ENCODE measurements around the gene CAPZA1.
A peak's percentile ranks its signal among the peaks of the same experiment; 100 is the strongest.

Gene CAPZA1

GRCh38 chr1:112697781-112698201, 78.2 kb downstream of the CAPZA1 start:
- Histone ChIP-seq H2BK120ac (ENCODE audit: insufficient read depth, low read length, poor library complexity) (no peak overlapping the region), H3K79me2 (ENCODE audit: control insufficient read depth, insufficient read depth, low read length, poor library complexity) (peaks cover 3% of the 10 kb centered on the region), H3K23ac (ENCODE audit: low read length) (no peak overlapping the region), H2AFZ (ENCODE audit: insufficient read depth, low read length, poor library complexity) (no peak overlapping the region), H4K91ac (ENCODE audit: low read depth, low read length) (no peak overlapping the region), H3K4me1 (ENCODE audit: control insufficient read depth in 1 of 2, insufficient read depth in 2 of 2, low read length in 2 of 2) (peaks cover 39% of the 10 kb centered on the region in 2 experiments), H3K36me3 (ENCODE audit: control insufficient read depth in 1 of 2, insufficient read depth in 2 of 2, low read length in 2 of 2) (peaks cover 65 to 75% of the 10 kb centered on the region in 2 experiments), H2AK5ac (ENCODE audit: low read length) (no peak overlapping the region), H3K4me3 (ENCODE audit: low read depth, low read length) (no peak overlapping the region), H4K12ac (ENCODE audit: low read depth, low read length) (no peak overlapping the region), H3K79me1 (ENCODE audit: low read length) (peaks cover 13% of the 10 kb centered on the region), H3K27ac (ENCODE audit: low read depth, low read length) (no peak overlapping the region), H2BK5ac (ENCODE audit: low read depth, low read length, poor library complexity) (no peak overlapping the region), H2BK12ac (ENCODE audit: low read length) (no peak overlapping the region), H3K9me3 (ENCODE audit: insufficient read depth, low read depth, low read length) (no peaks in the 10 kb centered on the region), H3K27me3 (ENCODE audit: insufficient read depth, low read length) (no peaks in the 10 kb centered on the region), H3K4ac (ENCODE audit: low read depth, low read length) (no peak overlapping the region), H3K14ac (ENCODE audit: low read length) (no peak overlapping the region), H3K18ac (ENCODE audit: low read length) (no peak overlapping the region), H4K8ac (ENCODE audit: low read depth, low read length) (no peak overlapping the region), H3K9ac (ENCODE audit: low read length) (no peak overlapping the region), H3K4me2 (ENCODE audit: low read length) (no peak overlapping the region)
- DNase-seq: no peak
- WGBS (ENCODE audit: extremely low coverage, insufficient coverage, insufficient read length): no CpG with 5 or more reads among the region's 9 CpGs

DNA sequence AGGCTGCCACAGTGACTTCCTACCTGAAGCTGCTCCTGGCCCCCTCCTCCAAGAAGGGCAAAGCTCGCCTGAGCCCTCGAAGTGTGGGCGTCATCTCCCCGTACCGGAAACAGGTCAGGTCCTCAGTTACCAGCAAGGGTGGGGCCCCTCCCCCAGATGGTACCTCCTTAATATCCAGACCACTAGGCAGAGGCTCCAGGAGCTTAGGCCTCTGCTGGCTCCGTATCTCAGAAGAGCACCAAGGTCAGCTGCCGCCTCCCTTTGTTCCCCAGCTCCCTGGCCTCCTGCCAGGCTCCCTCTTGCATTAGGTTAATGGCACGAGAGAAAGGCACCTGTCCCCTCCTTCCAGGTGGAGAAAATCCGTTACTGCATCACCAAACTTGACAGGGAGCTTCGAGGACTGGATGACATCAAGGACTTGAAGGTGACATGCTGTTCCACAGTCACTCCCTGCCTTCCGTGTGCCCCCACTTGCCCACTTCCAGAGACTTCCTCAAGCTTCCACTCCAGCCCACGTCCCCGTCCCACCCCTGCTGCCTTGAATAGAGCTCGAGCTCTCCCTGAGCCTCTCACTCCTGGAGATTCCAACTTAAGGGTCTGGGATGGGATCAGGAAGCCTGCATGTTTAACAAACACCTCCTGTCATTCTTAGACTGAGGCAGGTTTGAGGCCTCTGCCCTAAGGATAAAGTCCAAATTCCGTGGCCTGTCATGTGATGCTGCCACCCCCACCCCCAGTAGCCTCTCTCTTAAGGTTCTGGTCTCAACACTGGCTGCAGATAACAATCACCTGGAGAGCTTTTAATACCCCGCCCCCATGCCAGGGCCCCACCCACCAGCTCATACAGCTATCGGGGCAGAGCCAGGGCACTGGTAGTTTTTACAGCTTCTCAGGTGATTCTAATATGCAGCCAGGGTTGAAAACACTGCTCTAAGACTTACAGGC, 79.0 kb downstream of the CAPZA1 start:
- peaks cover 39 to 40% of the 10 kb centered on the region in 2 experiments for H3K4me1 ChIP-seq (ENCODE audit: control insufficient read depth in 1 of 2, insufficient read depth in 2 of 2, low read length in 2 of 2)
- peak; percentile 47 to 56 for DNase-seq
- peak overlapping the region; percentile 20 for H2AK5ac ChIP-seq (ENCODE audit: low read length)
- H2BK120ac ChIP-seq (ENCODE audit: insufficient read depth, low read length, poor library complexity): no peak overlapping the region
- peak overlapping the region; percentile 81 for H3K27ac ChIP-seq (ENCODE audit: low read depth, low read length)
- H3K4me2 ChIP-seq (ENCODE audit: low read length): peak overlapping the region; percentile 37
- no peak overlapping the region for H3K4me3 ChIP-seq (ENCODE audit: low read depth, low read length)
- H3K18ac ChIP-seq (ENCODE audit: low read length): peak overlapping the region; percentile 16
- no peak overlapping the region for H4K12ac ChIP-seq (ENCODE audit: low read depth, low read length)
- H3K9ac ChIP-seq (ENCODE audit: low read length): peak overlapping the region; percentile 18
- peaks cover 13% of the 10 kb centered on the region for H3K79me1 ChIP-seq (ENCODE audit: low read length)
- H3K36me3 ChIP-seq (ENCODE audit: control insufficient read depth in 1 of 2, insufficient read depth in 2 of 2, low read length in 2 of 2): peaks cover 68 to 79% of the 10 kb centered on the region in 2 experiments
- H3K9me3 ChIP-seq (ENCODE audit: insufficient read depth, low read depth, low read length): no peaks in the 10 kb centered on the region
- H3K27me3 ChIP-seq (ENCODE audit: insufficient read depth, low read length): no peaks in the 10 kb centered on the region
- H3K4ac ChIP-seq (ENCODE audit: low read depth, low read length): no peak overlapping the region
- no peak overlapping the region for H2BK5ac ChIP-seq (ENCODE audit: low read depth, low read length, poor library complexity)
- peak overlapping the region; percentile 13 for H3K14ac ChIP-seq (ENCODE audit: low read length)
- no peak overlapping the region for H2BK12ac ChIP-seq (ENCODE audit: low read length)
- no peak overlapping the region for H4K91ac ChIP-seq (ENCODE audit: low read depth, low read length)
- no peak overlapping the region for H3K23ac ChIP-seq (ENCODE audit: low read length)
- H3K79me2 ChIP-seq (ENCODE audit: control insufficient read depth, insufficient read depth, low read length, poor library complexity): peaks cover 4% of the 10 kb centered on the region
- no peak overlapping the region for H4K8ac ChIP-seq (ENCODE audit: low read depth, low read length)
- no CpG with 5 or more reads among the region's 17 CpGs for WGBS (ENCODE audit: extremely low coverage, insufficient coverage, insufficient read length)
- H2AFZ ChIP-seq (ENCODE audit: insufficient read depth, low read length, poor library complexity): no peak overlapping the region

GRCh38 chr1:112699425-112700144, 80.0 kb downstream of the CAPZA1 start:
- H3K27me3 ChIP-seq (ENCODE audit: insufficient read depth, low read length): no peaks in the 10 kb centered on the region
- no peak overlapping the region for H3K14ac ChIP-seq (ENCODE audit: low read length)
- no peak overlapping the region for H3K23ac ChIP-seq (ENCODE audit: low read length)
- H3K79me1 ChIP-seq (ENCODE audit: low read length): peaks cover 14% of the 10 kb centered on the region
- H3K4me2 ChIP-seq (ENCODE audit: low read length): no peak overlapping the region
- no peak overlapping the region for H3K9ac ChIP-seq (ENCODE audit: low read length)
- peaks cover 11% of the 10 kb centered on the region for H3K79me2 ChIP-seq (ENCODE audit: control insufficient read depth, insufficient read depth, low read length, poor library complexity)
- peak overlapping the region; percentile 5 for H2BK12ac ChIP-seq (ENCODE audit: low read length)
- peak overlapping the region; percentile 49 for H3K18ac ChIP-seq (ENCODE audit: low read length)
- no peak overlapping the region for H3K4me3 ChIP-seq (ENCODE audit: low read depth, low read length)
- H3K4me1 ChIP-seq (ENCODE audit: control insufficient read depth in 1 of 2, insufficient read depth in 2 of 2, low read length in 2 of 2): peaks cover 44 to 48% of the 10 kb centered on the region in 2 experiments
- H4K91ac ChIP-seq (ENCODE audit: low read depth, low read length): peak overlapping the region; percentile 25
- DNase-seq: no peak
- H2AK5ac ChIP-seq (ENCODE audit: low read length): peak overlapping the region; percentile 23
- H2BK5ac ChIP-seq (ENCODE audit: low read depth, low read length, poor library complexity): peak overlapping the region; percentile 21
- H3K4ac ChIP-seq (ENCODE audit: low read depth, low read length): no peak overlapping the region
- WGBS (ENCODE audit: extremely low coverage, insufficient coverage, insufficient read length): no CpG with 5 or more reads among the region's 13 CpGs
- peak overlapping the region; percentile 81 for H3K27ac ChIP-seq (ENCODE audit: low read depth, low read length)
- H3K36me3 ChIP-seq (ENCODE audit: control insufficient read depth in 1 of 2, insufficient read depth in 2 of 2, low read length in 2 of 2): peaks cover 62 to 75% of the 10 kb centered on the region in 2 experiments
- no peak overlapping the region for H4K12ac ChIP-seq (ENCODE audit: low read depth, low read length)
- no peak overlapping the region for H4K8ac ChIP-seq (ENCODE audit: low read depth, low read length)
- no peak overlapping the region for H2BK120ac ChIP-seq (ENCODE audit: insufficient read depth, low read length, poor library complexity)
- H3K9me3 ChIP-seq (ENCODE audit: insufficient read depth, low read depth, low read length): no peaks in the 10 kb centered on the region
- no peak overlapping the region for H2AFZ ChIP-seq (ENCODE audit: insufficient read depth, low read length, poor library complexity)
